H1 (cell line): ENCODE results near the gene TWIST2. TPM values are rescaled to one million over a fixed set of nuclear protein-coding genes. Genes with fewer than 3 reads are reported as not detected.

Source experiments
- CBX5 ChIP-seq: fragments of 300-800, 300-1000 bp; sonication (generic); IDR thresholded peaks from 2 replicates; pipeline ENCODE4 v1.7.1; 2016; ENCODE audit warnings: antibody characterized with exemption, low read length, low read depth
- CHD7 ChIP-seq: fragments of 300-600 bp; sonication (generic); IDR thresholded peaks from 2 replicates; pipeline ENCODE4 v1.7.1; 2012; ENCODE audit warnings: low read length, moderate library complexity, mild to moderate bottlenecking, inconsistent platforms; ENCODE audit not compliant: insufficient replicate concordance
- CTBP2 ChIP-seq: IDR thresholded peaks from 2 replicates; pipeline ENCODE4 v1.7.0; 2011; ENCODE audit warnings: borderline replicate concordance, mild to moderate bottlenecking, moderate library complexity, mixed read lengths, low read length; ENCODE audit not compliant: insufficient read depth, insufficient read length
- E2F6 ChIP-seq: IDR thresholded peaks from 2 replicates; pipeline ENCODE4 v1.6.1; 2012; ENCODE audit warnings: inconsistent platforms
- SP2 ChIP-seq: IDR thresholded peaks from 2 replicates; pipeline ENCODE4 v1.6.1; 2012; ENCODE audit warnings: mild to moderate bottlenecking, low read length, inconsistent platforms
- TAF7 ChIP-seq: optimal IDR thresholded peaks from 2 replicates; pipeline ENCODE3; 2011; ENCODE audit warnings: low read depth, mild to moderate bottlenecking, inconsistent platforms, low read length, moderate library complexity, borderline replicate concordance
- polyA plus RNA-seq, 7 experiments: library from polyadenylated mRNA; depleted of rRNA in 3 of 7; stranded (reverse) in 5 of 7; unstranded in 2 of 7; fragments of >200 nt in 5 of 7; fragments of 200-250 nt in 2 of 7; gene quantifications; 1 replicate in 5 of 7; 2 replicates in 1 of 7; 4 replicates in 1 of 7; pipeline versions ENCODE4 v1.2.1 to v1.2.3, GENCODE V29; 2011 to 2013; ENCODE audit warnings: missing spikeins in 2 of 7, mixed read lengths in 2 of 7
- total RNA-seq: library from RNA; stranded (reverse); fragmentation: NEBNext Ultra II Directional; extraction: Animal tissue kit (Norgen Biotek cat#: 25700); gene quantifications from 2 replicates; pipeline ENCODE4 v1.2.1, GENCODE V29; 2021

TWIST2 gene
- total and polyA plus RNA-seq, 2 of the 8 experiments (the other 6 are each of a cell fraction or from before 2014, with no cell fraction given) = 2.6 to 4.3 TPM

- TF ChIP-seq CHD7 (no peak), TAF7 (no peak), CTBP2 (no peak), E2F6 (no peak), CBX5 (no peak), SP2 (no peak)
These were observed 20.2 kb downstream of the TWIST2 start (continued) for GRCh38 chr2:238868067-238868524.
